Measurements from ENCODE around the gene PDE8A.

PDE8A gene

DNA sequence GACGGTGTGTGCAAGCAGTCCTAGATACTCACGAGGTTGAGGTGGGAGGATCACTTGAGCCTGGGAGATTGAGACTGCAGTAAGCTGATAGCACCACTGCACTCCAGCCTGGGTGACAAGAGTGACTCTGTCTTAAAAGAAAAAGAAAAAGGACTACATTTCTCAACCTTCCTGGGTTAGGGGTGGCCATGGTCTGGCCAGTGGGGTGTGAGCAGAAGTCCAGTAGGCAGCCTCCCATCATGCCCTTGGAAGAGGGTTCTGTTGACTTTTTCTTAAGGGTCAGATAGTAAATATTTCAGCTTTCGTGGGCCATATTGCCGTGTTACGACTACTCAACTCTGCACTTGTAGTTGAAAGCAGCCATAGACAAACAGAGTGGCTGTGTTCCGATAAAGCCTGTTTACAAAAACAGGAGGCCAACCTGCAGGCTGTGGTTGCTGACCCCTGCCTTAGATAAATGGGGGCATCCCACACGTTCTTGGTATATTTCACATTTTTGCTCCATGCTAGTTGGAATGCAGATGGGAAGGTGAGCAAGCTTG is 31.0 kb upstream of the PDE8A start:
- Histone ChIP-seq H3F3A (ENCODE audit: insufficient read depth) (no peaks in the 10 kb centered on the region), H3K4me2 (ENCODE audit: low read depth, low read length, poor library complexity, severe bottlenecking) (no peak overlapping the region), H3K79me2 (ENCODE audit: insufficient read depth, low read length) (no peaks in the 10 kb centered on the region), H3K9me3 (ENCODE audit: insufficient read depth, low read length) (no peaks in the 10 kb centered on the region), H3K27ac (ENCODE audit: low read depth, low read length) (no peak overlapping the region), H4K20me1 (ENCODE audit: low read depth, low read length) (no peaks in the 10 kb centered on the region), H3K9ac (ENCODE audit: low read length) (no peak overlapping the region), H3K9me2 (replicated peaks; ENCODE audit: insufficient read depth, low read length) (no peaks in the 10 kb centered on the region), H2AFZ (ENCODE audit: low read depth, low read length, severe bottlenecking) (no peak overlapping the region), H3K4me3 (ENCODE audit: insufficient read depth, low read length, poor library complexity, severe bottlenecking) (no peak overlapping the region), H3K27me3 (ENCODE audit: low read length) (no peaks in the 10 kb centered on the region), H3K36me3 (ENCODE audit: low read length) (no peaks in the 10 kb centered on the region)
- no peak for TF ChIP-seq EZH2phosphoT487 (conservative IDR thresholded peaks at IDR 0.05; ENCODE audit: low read length)
- TF ChIP-seq, protein P1, sequence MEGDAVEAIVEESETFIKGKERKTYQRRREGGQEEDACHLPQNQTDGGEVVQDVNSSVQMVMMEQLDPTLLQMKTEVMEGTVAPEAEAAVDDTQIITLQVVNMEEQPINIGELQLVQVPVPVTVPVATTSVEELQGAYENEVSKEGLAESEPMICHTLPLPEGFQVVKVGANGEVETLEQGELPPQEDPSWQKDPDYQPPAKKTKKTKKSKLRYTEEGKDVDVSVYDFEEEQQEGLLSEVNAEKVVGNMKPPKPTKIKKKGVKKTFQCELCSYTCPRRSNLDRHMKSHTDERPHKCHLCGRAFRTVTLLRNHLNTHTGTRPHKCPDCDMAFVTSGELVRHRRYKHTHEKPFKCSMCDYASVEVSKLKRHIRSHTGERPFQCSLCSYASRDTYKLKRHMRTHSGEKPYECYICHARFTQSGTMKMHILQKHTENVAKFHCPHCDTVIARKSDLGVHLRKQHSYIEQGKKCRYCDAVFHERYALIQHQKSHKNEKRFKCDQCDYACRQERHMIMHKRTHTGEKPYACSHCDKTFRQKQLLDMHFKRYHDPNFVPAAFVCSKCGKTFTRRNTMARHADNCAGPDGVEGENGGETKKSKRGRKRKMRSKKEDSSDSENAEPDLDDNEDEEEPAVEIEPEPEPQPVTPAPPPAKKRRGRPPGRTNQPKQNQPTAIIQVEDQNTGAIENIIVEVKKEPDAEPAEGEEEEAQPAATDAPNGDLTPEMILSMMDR (IDR thresholded peaks at IDR 0.05; ENCODE audit: insufficient read depth, low read length, poor library complexity, severe bottlenecking) = no peak

DNA sequence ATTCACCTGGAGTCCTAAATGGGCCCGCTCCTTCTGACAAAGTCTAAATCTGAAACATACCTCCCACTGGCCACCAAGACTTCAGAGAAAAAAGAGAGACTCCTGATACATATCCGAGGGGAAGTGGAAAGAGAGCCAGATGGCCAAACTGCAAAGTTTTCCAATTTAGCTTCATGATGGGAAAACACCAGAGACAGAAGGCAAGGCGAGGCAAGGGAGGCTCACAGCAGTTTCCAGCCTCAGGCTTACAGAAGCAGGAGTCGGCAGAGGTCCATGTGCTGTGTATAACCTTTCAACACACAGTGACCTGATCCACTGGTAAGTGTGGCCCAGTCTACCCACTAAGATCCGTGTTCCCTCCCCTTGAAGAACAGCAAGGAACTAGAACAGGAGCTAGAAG is 29.9 kb upstream of the PDE8A start:
- H3K9me3 ChIP-seq (ENCODE audit: insufficient read depth, low read length) = no peaks in the 10 kb centered on the region
- H3K27me3 ChIP-seq (ENCODE audit: low read length) = no peaks in the 10 kb centered on the region
- no peaks in the 10 kb centered on the region for H3K36me3 ChIP-seq (ENCODE audit: low read length)
- H3K9ac ChIP-seq (ENCODE audit: low read length) = no peak overlapping the region
- TF ChIP-seq EZH2phosphoT487 (conservative IDR thresholded peaks at IDR 0.05; ENCODE audit: low read length) = no peak
- TF ChIP-seq, protein P1 (IDR thresholded peaks at IDR 0.05; ENCODE audit: insufficient read depth, low read length, poor library complexity, severe bottlenecking) = no peak
- H3F3A ChIP-seq (ENCODE audit: insufficient read depth) = no peaks in the 10 kb centered on the region
- no peaks in the 10 kb centered on the region for H3K9me2 ChIP-seq (replicated peaks; ENCODE audit: insufficient read depth, low read length)
- H3K4me3 ChIP-seq (ENCODE audit: insufficient read depth, low read length, poor library complexity, severe bottlenecking) = no peak overlapping the region
- no peak overlapping the region for H3K27ac ChIP-seq (ENCODE audit: low read depth, low read length)
- no peak overlapping the region for H2AFZ ChIP-seq (ENCODE audit: low read depth, low read length, severe bottlenecking)
- no peaks in the 10 kb centered on the region for H4K20me1 ChIP-seq (ENCODE audit: low read depth, low read length)
- H3K4me2 ChIP-seq (ENCODE audit: low read depth, low read length, poor library complexity, severe bottlenecking) = no peak overlapping the region
- no peaks in the 10 kb centered on the region for H3K79me2 ChIP-seq (ENCODE audit: insufficient read depth, low read length)

DNA sequence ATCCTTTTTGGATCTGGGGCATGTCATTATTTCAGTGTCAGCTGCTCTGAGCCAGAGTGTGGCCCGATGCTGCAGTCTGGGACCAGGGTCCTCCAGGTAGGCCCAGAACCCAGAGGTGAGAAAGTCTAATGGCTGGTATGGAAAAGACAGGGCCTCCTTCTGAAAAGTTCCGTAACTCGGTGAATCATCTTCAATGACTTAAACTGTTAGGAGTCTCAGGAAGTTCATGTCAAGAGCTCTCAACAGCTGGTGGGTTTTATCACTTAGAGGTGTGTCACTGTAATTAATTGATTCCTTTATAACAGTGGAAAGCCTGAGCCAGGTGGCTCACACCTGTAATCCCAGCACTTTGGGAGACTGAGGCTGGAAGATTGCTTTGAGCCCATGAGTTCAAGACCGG is 28.5 kb upstream of the PDE8A start:
- Histone ChIP-seq H3K27me3 (ENCODE audit: low read length) (no peaks in the 10 kb centered on the region), H3K4me2 (ENCODE audit: low read depth, low read length, poor library complexity, severe bottlenecking) (no peak overlapping the region), H3K9me3 (ENCODE audit: insufficient read depth, low read length) (no peaks in the 10 kb centered on the region), H3F3A (ENCODE audit: insufficient read depth) (no peaks in the 10 kb centered on the region), H3K27ac (ENCODE audit: low read depth, low read length) (no peak overlapping the region), H3K9ac (ENCODE audit: low read length) (no peak overlapping the region), H3K4me3 (ENCODE audit: insufficient read depth, low read length, poor library complexity, severe bottlenecking) (no peak overlapping the region), H3K79me2 (ENCODE audit: insufficient read depth, low read length) (no peaks in the 10 kb centered on the region), H3K9me2 (replicated peaks; ENCODE audit: insufficient read depth, low read length) (no peaks in the 10 kb centered on the region), H3K36me3 (ENCODE audit: low read length) (no peaks in the 10 kb centered on the region), H2AFZ (ENCODE audit: low read depth, low read length, severe bottlenecking) (no peak overlapping the region), H4K20me1 (ENCODE audit: low read depth, low read length) (no peaks in the 10 kb centered on the region)
- TF ChIP-seq, protein P1 (IDR thresholded peaks at IDR 0.05; ENCODE audit: insufficient read depth, low read length, poor library complexity, severe bottlenecking) = no peak
- TF ChIP-seq EZH2phosphoT487 (conservative IDR thresholded peaks at IDR 0.05; ENCODE audit: low read length) = no peak
